A673 (cell line): ENCODE results near the gene PRCD. TPM values are rescaled to one million over a fixed set of nuclear protein-coding genes. Genes with fewer than 3 reads are reported as not detected.

ENCODE experiments used
- BruUV-seq: library from RNA; stranded (reverse); fragments of 400-500 nt; replicated peaks from 2 replicates; lab custom pipeline; 2021; lab: Mats Ljungman, UMichigan
- CTCF ChIA-PET: fragments of 300-600 bp; sonication (Branson Sonifier 250); formaldehyde crosslinking; loops from one replicate; lab custom pipeline; 2022; ENCODE audit warnings: antibody characterized with exemption; lab: Charles Lee
- POLR2A ChIA-PET: fragments of 300-600 bp; sonication (Branson Sonifier 250); formaldehyde crosslinking; loops from one replicate; lab custom pipeline; 2022; ENCODE audit warnings: antibody characterized with exemption; ENCODE audit not compliant: low non-redundant PET; lab: Charles Lee
- DNase-seq: peaks from one replicate; pipeline ENCODE4 v3.0.0-alpha.2; 2015; ENCODE audit warnings: low spot score
- H3K27ac ChIP-seq: fragments of 200-600 bp; sonication (generic); 2 replicates; pipeline ENCODE4 v1.5.1; 2016; ENCODE audit warnings: mixed run types, low read depth, mild to moderate bottlenecking, mixed read lengths, antibody characterized with exemption, low read length; ENCODE audit not compliant: poor library complexity, severe bottlenecking
- H3K27me3 ChIP-seq: fragments of 200-600 bp; sonication (generic); replicated peaks from 2 replicates; pipeline ENCODE4 v1.6.1; 2017; ENCODE audit warnings: mixed run types, low read depth, mild to moderate bottlenecking, mixed read lengths, antibody characterized with exemption, low read length; ENCODE audit not compliant: insufficient read depth, poor library complexity
- H3K36me3 ChIP-seq: fragments of 200-600 bp; sonication (generic); 2 replicates; pipeline ENCODE4 v1.6.1; 2016; ENCODE audit warnings: mixed run types, mild to moderate bottlenecking, mixed read lengths, antibody characterized with exemption, low read length; ENCODE audit not compliant: insufficient read depth, poor library complexity, severe bottlenecking
- H3K4me1 ChIP-seq: fragments of 200-600 bp; sonication (generic); 2 replicates; pipeline ENCODE4 v1.6.1; 2017; ENCODE audit warnings: mixed run types, mild to moderate bottlenecking, mixed read lengths, antibody characterized with exemption, low read length; ENCODE audit not compliant: insufficient read depth, poor library complexity, severe bottlenecking
- H3K4me3 ChIP-seq: fragments of 200-600 bp; sonication (generic); 2 replicates; pipeline ENCODE4 v1.5.1; 2016; ENCODE audit warnings: low read depth, mixed run types, mild to moderate bottlenecking, mixed read lengths, low read length; ENCODE audit not compliant: poor library complexity, severe bottlenecking
- H3K9me3 ChIP-seq: fragments of 200-600 bp; sonication (generic); 2 replicates; pipeline ENCODE4 v1.6.1; 2016; ENCODE audit warnings: mixed run types, low read depth, mild to moderate bottlenecking, mixed read lengths, antibody characterized with exemption, low read length; ENCODE audit not compliant: poor library complexity, severe bottlenecking
- EZH2 ChIP-seq: fragments of 200-600 bp; sonication (generic); IDR thresholded peaks from 2 replicates; pipeline ENCODE4 v1.6.1; 2017; ENCODE audit warnings: borderline replicate concordance, low read depth, mild to moderate bottlenecking, mixed read lengths, antibody characterized with exemption, low read length; ENCODE audit not compliant: poor library complexity, severe bottlenecking
- intact Hi-C: fragments of 100-400 bp; cut with micrococcal nuclease; formaldehyde crosslinking; loops from one replicate; pipeline ENCODE4 v1.10.0; 2022; ENCODE audit not compliant: unreplicated experiment
- total RNA-seq: library from RNA; stranded (reverse); gene quantifications from 2 replicates; pipeline ENCODE4 v1.2.3, GENCODE V29; 2021
- TF ChIP-seq, protein P1 (sequence below): fragments of 300-800, 200-600 bp; sonication (generic); conservative IDR thresholded peaks from 2 replicates; pipeline ENCODE4 v1.5.1; 2017; ENCODE audit warnings: low read depth, mild to moderate bottlenecking, antibody characterized with exemption, low read length, moderate library complexity, mixed read lengths

The PRCD gene
- total RNA-seq, 1 experiment from 2014 or later: not detected

DNA sequence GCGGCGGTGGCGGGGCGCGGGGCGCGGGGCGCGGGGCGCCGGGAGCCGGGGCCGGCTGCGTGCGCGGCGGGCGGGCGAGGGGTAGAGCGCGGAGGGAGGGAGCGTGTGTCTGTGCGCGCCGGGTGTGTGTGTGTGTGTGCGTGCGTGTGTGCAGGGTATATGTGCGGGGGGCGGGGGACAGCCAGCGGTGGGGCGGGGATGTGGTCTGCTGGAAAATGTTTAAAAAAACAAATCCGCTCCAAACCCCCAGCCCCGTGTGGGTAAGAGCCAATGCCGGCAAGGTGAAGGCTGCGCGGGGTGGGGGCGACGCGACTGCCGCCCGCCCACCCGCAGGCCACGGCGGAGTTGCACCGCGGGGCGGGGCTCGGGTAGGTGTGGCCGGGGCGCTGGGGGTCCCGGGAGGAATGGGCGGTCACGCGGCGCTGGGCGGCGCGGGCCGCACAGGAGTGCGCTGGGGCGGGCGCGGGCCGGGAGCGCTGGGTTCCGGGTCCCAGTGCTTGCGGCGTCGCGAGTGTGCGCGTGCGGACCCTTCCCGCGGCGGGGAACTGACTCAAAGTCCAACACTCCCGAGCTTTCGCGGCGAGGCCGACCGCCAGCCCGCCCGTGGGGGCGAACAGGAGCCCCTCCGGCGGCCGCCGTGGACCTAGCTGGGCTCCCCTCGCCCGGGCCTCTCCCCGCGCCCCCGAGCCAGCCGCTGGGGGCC is 2.1 kb upstream of the PRCD start, which contains the start of gene CYGB:
Gene CYGB, minus strand, starts transcription at position 132 of the 703 bp plus-strand sequence. CDS start 167 bp downstream, outside the sequence.
- ChIA-PET POLR2A (no interaction called here), CTCF (no interaction called here)
- intact Hi-C loops: no loop called here
- DNase-seq: no peak
- H3K27me3 ChIP-seq: peaks cover 5% of the 10 kb centered on the region
- TF ChIP-seq, protein P1, sequence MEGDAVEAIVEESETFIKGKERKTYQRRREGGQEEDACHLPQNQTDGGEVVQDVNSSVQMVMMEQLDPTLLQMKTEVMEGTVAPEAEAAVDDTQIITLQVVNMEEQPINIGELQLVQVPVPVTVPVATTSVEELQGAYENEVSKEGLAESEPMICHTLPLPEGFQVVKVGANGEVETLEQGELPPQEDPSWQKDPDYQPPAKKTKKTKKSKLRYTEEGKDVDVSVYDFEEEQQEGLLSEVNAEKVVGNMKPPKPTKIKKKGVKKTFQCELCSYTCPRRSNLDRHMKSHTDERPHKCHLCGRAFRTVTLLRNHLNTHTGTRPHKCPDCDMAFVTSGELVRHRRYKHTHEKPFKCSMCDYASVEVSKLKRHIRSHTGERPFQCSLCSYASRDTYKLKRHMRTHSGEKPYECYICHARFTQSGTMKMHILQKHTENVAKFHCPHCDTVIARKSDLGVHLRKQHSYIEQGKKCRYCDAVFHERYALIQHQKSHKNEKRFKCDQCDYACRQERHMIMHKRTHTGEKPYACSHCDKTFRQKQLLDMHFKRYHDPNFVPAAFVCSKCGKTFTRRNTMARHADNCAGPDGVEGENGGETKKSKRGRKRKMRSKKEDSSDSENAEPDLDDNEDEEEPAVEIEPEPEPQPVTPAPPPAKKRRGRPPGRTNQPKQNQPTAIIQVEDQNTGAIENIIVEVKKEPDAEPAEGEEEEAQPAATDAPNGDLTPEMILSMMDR: no peak
- TF ChIP-seq EZH2: no peak
- BruUV-seq: no TSS peak
- H3K4me3 ChIP-seq: peak within 1 kb of the TSS; percentile 42
- peaks cover 10% of the 10 kb centered on the region for H3K4me1 ChIP-seq
- no peaks in the 10 kb centered on the region for H3K36me3 ChIP-seq
- H3K27ac ChIP-seq: no peak within 1 kb of the TSS
- no peaks in the 10 kb centered on the region for H3K9me3 ChIP-seq

DNA sequence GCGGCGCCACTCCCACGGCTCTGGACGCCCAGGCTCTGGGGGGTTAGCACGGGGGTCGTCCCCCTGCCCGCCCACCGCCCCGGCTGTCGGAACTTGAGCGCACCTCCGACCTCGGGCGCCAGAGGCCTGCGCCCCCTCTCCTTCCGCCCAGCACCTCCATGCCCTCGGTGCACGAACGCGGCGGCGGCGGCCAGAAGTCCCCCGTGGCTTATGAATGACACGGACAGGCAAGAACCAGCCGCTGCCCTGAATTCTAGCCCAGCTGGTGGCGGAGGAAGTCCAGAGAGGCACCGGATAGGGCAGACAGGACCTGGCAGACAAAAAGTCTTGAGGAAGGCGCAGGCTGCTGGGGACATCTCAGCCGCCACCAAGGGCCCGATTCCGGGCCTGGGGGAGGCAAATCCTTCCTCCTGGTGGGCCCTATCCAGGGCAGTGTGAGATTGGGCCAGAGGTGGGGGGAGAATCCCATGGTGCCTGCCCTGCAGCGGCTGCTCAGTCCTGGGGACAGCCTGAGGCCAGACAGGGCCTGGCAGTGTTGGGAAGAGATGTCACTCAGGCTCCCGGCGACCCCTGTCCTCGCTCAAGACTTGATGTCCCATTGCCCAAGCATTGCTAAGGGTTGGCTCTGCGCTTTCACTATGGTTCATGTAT is 1.4 kb upstream of the PRCD start:
- Histone ChIP-seq H3K27me3 (peaks cover 5% of the 10 kb centered on the region), H3K9me3 (no peaks in the 10 kb centered on the region), H3K27ac (no peak overlapping the region), H3K4me3 (peak overlapping the region; percentile 42), H3K4me1 (peaks cover 12% of the 10 kb centered on the region), H3K36me3 (no peaks in the 10 kb centered on the region)
- POLR2A ChIA-PET: no interaction called here
- intact Hi-C loops: no loop called here
- no peak for DNase-seq
- CTCF ChIA-PET: no interaction called here
- TF ChIP-seq, protein P1: no peak
- TF ChIP-seq EZH2: no peak
- no TSS peak for BruUV-seq

DNA sequence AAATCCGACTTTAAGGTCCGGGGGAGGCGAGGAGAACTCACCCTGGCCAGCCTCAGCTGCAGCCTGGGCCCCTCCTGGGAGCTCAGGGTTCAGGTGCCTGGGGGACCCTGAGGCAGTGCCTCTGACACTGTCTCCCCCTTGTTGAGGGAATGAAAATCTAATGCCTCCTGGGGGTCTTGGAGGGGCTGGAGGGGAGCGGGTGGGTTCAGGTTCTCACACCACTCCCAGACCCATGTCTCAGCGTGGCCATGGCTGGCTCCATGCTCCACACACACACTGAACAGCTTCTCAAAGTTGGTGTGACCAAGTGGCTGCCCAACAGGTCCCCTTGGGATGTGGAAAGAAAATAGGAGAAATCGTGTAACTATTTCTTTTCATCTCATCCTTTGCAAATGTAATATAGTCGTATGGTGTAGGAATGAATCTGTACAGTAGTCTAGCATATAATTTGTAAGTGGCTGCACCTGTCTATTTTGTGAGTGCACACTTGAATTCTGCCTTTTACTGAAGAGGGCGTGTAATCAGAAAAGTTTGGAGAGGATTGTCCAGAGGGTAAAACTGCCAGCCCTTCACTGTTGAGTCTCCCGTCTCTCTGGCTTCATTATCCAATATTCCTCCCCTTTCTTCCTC is 788 bp upstream of the PRCD start:
- BruUV-seq: no TSS peak
- POLR2A ChIA-PET: no interaction called here
- CTCF ChIA-PET: no interaction called here
- DNase-seq: no peak
- no peak overlapping the region for H3K27ac ChIP-seq
- H3K9me3 ChIP-seq: no peaks in the 10 kb centered on the region
- intact Hi-C loops: no loop called here
- TF ChIP-seq EZH2: no peak
- TF ChIP-seq, protein P1: no peak
- no peaks in the 10 kb centered on the region for H3K36me3 ChIP-seq
- H3K27me3 ChIP-seq: peaks cover 5% of the 10 kb centered on the region
- H3K4me1 ChIP-seq: peaks cover 19% of the 10 kb centered on the region
- no peak overlapping the region for H3K4me3 ChIP-seq
